Rectal smooth muscle tissue (tissue), 1 donor: ENCODE measurements around the gene STAC3.

Experiments
- H3K27ac ChIP-seq: one replicate; pipeline ENCODE4 v1.7.0; 2013; ENCODE audit warnings: low read depth, low read length, inconsistent platforms
- H3K27me3 ChIP-seq: one replicate; pipeline ENCODE4 v1.7.0; 2013; ENCODE audit warnings: low read length; ENCODE audit not compliant: control insufficient read depth, insufficient read depth
- H3K36me3 ChIP-seq: one replicate; pipeline ENCODE4 v1.7.0; 2013; ENCODE audit warnings: low read length; ENCODE audit not compliant: control insufficient read depth, insufficient read depth
- H3K4me1 ChIP-seq: one replicate; pipeline ENCODE4 v1.7.0; 2013; ENCODE audit warnings: low read length; ENCODE audit not compliant: control insufficient read depth, insufficient read depth
- H3K4me3 ChIP-seq: one replicate; pipeline ENCODE4 v1.7.0; 2013; ENCODE audit warnings: low read length
- H3K9ac ChIP-seq: one replicate; pipeline ENCODE4 v1.7.0; 2013; ENCODE audit warnings: low read length

The STAC3 gene

DNA sequence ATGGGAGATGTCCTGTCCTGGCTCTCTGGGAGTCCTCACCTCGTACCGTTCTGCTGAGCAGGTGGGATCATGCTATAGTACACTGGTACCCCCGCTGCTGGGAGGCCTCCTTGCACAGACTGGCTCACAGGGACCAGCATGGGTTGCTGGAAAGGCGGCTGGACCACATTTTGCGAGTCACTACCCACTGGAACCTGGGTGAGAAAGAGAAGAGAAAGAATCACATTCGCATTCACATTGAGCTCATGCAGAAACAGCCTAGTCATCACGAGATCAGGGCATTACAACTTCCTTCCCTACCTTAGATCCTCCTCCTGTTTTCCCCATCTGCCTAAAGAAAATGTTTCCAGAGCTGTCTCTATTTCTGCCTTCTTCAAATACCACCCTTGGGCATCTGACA lies 17.3 kb upstream of the STAC3 start:
- H3K27ac ChIP-seq, result no peak overlapping the region
- no peak overlapping the region for H3K9ac ChIP-seq
- no peak overlapping the region for H3K4me3 ChIP-seq
- no peaks in the 10 kb centered on the region for H3K27me3 ChIP-seq
- H3K4me1 ChIP-seq, result no peaks in the 10 kb centered on the region
- peaks cover 29% of the 10 kb centered on the region for H3K36me3 ChIP-seq

DNA sequence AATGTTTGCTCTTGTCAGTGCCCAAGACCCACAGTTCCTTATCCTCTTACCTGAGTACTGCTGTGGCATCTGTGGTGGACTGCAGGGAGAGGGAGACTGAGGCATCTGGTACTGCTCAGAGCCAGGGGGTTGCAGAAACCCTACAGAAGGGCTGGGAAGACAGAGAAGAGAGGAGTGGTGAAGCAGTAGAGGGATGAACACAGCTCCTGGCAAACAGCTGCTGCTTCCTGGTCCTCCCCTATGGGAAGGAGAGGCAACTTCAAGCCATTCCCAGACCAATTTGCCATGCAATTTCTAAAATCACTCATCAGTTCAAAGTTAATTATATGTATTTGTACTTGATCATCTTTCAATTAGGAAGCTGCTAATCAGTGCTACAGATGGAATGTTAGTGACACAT lies 15.7 kb upstream of the STAC3 start:
- Histone ChIP-seq H3K4me1 (no peaks in the 10 kb centered on the region), H3K36me3 (peaks cover 21% of the 10 kb centered on the region), H3K4me3 (no peak overlapping the region), H3K9ac (no peak overlapping the region), H3K27ac (no peak overlapping the region), H3K27me3 (no peaks in the 10 kb centered on the region)

- Histone ChIP-seq H3K36me3 (peaks cover 28% of the 10 kb centered on the region), H3K4me1 (no peaks in the 10 kb centered on the region), H3K9ac (no peak overlapping the region), H3K27ac (no peak overlapping the region), H3K4me3 (no peak overlapping the region), H3K27me3 (no peaks in the 10 kb centered on the region)
These were observed 12.1 kb upstream of the STAC3 start for GRCh38 chr12:57263096-57263495.

DNA sequence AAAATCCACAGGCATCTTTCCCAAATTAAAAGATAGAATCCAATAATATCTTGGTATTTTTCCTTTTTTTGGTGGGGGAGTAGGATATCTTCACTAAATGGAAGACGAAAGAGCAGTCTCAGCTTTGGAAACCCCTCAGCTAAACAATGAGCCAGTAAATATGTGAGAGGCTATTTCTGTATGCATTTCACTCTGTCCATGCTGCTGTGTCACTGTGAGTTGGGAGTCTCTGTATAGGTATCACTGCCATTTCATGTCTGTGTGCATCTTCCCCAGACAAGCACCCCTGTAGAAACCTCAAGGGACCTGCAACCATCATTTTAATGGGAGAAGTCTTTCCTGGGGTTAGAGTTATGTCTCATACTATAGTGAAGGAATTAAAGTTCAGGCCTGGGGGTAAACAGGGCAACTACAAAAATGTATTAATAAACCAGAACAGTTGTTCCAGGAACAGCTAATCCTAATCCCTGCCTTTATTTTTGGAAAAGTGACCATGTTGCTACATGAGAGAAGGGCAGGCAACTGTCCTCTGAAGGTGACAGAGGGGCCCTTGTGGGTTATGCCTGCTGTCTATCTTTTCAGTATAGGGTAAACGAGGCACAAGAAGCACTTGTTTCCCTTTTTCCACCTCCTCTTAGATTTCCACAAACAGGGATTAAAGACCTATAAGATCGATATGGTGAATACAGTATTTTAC lies 11.3 kb upstream of the STAC3 start:
- H3K4me3 ChIP-seq, result no peak overlapping the region
- no peak overlapping the region for H3K27ac ChIP-seq
- H3K27me3 ChIP-seq, result no peaks in the 10 kb centered on the region
- peaks cover 32% of the 10 kb centered on the region for H3K36me3 ChIP-seq
- H3K9ac ChIP-seq, result no peak overlapping the region
- no peaks in the 10 kb centered on the region for H3K4me1 ChIP-seq

DNA sequence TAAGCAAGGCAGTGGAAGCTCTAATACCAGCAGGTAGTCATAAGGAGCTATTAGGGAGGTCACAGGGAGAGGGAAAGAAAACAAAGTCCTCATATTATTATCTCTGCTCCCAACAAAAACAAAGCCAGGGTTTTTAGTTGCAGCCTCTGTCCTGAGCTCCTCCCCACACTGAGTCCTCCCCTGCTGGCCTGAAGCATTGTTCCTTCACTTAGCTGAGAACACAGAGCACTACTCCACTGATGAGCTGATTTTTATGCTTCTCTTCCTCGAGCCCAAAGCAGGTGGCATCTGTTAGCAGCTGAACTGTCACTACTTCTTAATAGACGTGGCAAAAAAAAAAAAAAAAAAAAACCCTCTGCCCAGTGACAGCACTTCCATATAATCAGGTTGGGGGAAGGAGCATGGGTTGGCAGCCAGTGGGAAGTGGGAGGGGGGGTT lies 10.5 kb upstream of the STAC3 start:
- H3K4me1 ChIP-seq, result no peaks in the 10 kb centered on the region
- H3K9ac ChIP-seq, result no peak overlapping the region
- no peaks in the 10 kb centered on the region for H3K27me3 ChIP-seq
- H3K27ac ChIP-seq, result no peak overlapping the region
- peaks cover 29% of the 10 kb centered on the region for H3K36me3 ChIP-seq
- H3K4me3 ChIP-seq, result no peak overlapping the region

- no peak overlapping the region for H3K27ac ChIP-seq
- H3K4me1 ChIP-seq, result no peaks in the 10 kb centered on the region
- H3K4me3 ChIP-seq, result no peak overlapping the region
- H3K9ac ChIP-seq, result no peak overlapping the region
- no peaks in the 10 kb centered on the region for H3K27me3 ChIP-seq
- H3K36me3 ChIP-seq, result peaks cover 33% of the 10 kb centered on the region
These were observed 9.4 kb upstream of the STAC3 start for GRCh38 chr12:57260366-57260765.

GRCh38 chr12:57258977-57259970 lies 8.3 kb upstream of the STAC3 start:
- H3K4me3 ChIP-seq, result no peak overlapping the region
- peaks cover 33% of the 10 kb centered on the region for H3K36me3 ChIP-seq
- H3K27ac ChIP-seq, result no peak overlapping the region
- no peak overlapping the region for H3K9ac ChIP-seq
- no peaks in the 10 kb centered on the region for H3K4me1 ChIP-seq
- no peaks in the 10 kb centered on the region for H3K27me3 ChIP-seq

DNA sequence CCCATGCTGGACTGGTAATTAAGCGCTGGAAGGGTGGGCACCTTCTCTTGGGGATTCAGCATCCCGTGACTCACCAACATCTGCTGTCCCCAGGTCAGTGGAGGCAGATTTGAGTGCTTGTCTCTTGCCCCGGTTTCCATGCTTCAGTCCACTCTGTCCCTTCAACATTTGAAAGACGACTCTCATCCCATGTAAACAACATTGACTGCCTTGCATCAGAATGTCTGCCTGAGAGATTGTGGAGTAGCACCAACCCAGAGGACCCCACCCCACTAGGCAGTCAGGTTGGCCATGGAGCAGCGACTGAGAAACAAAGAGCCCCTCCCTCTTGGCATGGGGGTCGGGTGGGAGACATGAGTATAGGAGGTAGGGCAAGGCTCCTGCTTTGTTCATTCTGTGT lies 4.9 kb upstream of the STAC3 start:
- Histone ChIP-seq H3K36me3 (peaks cover 31% of the 10 kb centered on the region), H3K27ac (no peak overlapping the region), H3K4me1 (no peaks in the 10 kb centered on the region), H3K9ac (no peak overlapping the region), H3K4me3 (no peak overlapping the region), H3K27me3 (no peaks in the 10 kb centered on the region)

DNA sequence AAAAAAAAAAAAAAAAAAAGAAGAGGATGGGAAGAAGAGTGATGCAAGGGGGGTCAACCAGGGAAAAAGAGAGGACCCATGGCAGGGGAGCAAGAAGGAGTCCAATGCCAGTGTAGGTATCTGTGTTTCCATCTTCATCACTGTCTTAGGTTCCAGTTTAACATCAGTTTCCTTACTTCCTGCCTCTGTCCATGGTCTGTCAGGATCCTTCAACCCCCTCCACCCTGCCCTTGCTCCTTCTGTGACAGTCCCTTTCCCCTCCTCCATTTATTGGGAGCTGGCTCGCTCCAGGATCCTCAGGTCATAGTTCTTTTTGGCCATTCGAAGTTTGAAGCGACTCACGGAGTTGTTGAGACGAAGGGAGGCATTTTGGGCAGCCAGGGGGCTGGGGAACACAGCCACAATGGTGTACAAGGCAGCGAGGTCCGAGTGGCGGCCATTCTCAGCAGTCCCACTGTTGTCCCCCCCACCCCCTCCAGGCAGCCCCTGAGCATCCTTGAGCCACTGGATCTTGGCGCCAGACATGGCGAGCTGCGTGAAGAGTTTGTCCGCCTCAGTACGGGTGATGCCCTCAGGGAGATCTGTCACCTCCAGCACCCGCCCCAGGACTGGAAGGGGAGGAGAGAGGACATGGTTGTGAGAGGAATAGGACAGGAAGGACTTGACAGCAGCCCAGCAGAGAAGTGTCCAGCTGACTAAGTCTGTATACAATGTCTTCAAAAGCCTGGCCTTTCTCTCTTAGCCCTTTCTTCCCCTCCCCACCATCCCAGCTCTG lies 3.7 kb upstream of the STAC3 start:
- Histone ChIP-seq H3K36me3 (peaks cover 25% of the 10 kb centered on the region), H3K27ac (no peak overlapping the region)

GRCh38 chr12:57250541-57250940 lies 446 bp downstream of the STAC3 start:
- Histone ChIP-seq H3K4me3 (no peak overlapping the region), H3K27ac (no peak overlapping the region), H3K27me3 (no peaks in the 10 kb centered on the region), H3K9ac (no peak overlapping the region), H3K36me3 (no peaks in the 10 kb centered on the region), H3K4me1 (no peaks in the 10 kb centered on the region)

More for the DNA sequence above, 3.7 kb upstream of the STAC3 start:
- H3K27me3 ChIP-seq, result no peaks in the 10 kb centered on the region
- no peak overlapping the region for H3K9ac ChIP-seq
- H3K4me3 ChIP-seq, result no peak overlapping the region
- no peaks in the 10 kb centered on the region for H3K4me1 ChIP-seq

DNA sequence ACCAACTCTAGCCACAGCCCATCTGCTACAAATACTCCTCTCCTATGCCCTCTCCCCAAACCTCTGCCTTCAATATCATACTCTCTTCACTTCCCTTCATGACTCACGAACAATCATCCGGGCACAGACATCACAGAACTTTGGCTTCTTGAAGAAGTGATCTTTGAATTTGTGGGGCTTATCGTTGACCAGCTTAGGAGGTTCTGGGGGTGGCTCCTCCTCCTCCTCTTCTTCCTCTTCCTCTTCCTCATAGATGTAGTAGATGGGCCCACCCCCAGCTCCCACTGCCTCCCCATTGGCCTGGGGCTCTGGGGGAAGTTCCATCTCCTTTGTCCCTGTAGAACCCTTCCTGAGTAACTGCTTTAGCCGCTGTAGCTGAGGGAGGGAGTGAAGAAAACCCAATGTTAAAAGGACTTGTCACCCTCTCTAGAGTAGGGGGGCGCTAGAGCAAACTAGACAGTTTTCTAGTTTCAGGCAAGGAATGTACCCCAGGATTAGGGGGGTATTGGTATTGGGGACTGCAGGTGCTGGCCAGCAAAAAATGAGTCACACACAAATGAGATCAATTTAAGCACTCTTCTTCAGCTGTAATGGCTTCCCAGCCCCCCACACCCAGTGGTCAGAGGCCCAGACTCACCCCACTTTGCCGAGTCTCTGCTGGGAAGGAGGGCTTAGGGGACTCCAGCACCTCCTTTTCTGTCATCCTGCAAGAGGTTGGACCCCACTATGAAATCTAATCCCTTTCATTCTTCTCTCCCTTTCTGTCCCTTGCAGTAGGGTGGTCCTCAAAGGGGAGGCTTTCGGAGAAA lies 1.8 kb downstream of the STAC3 start:
- Histone ChIP-seq H3K4me3 (no peak overlapping the region), H3K27ac (no peak overlapping the region), H3K9ac (no peak overlapping the region), H3K27me3 (peaks cover 3% of the 10 kb centered on the region), H3K4me1 (no peaks in the 10 kb centered on the region), H3K36me3 (no peaks in the 10 kb centered on the region)
